Measurements from ENCODE around the gene GNAL.
"Not testable (repeated sequence)": the region's sequence is repeated elsewhere in the genome, so short reads cannot be mapped to it uniquely, and the experiment has no call there.

GNAL gene

GRCh38 chr18:11884396-11885030, 195.4 kb downstream of the GNAL start:
- DNase-seq, result no peak

DNA sequence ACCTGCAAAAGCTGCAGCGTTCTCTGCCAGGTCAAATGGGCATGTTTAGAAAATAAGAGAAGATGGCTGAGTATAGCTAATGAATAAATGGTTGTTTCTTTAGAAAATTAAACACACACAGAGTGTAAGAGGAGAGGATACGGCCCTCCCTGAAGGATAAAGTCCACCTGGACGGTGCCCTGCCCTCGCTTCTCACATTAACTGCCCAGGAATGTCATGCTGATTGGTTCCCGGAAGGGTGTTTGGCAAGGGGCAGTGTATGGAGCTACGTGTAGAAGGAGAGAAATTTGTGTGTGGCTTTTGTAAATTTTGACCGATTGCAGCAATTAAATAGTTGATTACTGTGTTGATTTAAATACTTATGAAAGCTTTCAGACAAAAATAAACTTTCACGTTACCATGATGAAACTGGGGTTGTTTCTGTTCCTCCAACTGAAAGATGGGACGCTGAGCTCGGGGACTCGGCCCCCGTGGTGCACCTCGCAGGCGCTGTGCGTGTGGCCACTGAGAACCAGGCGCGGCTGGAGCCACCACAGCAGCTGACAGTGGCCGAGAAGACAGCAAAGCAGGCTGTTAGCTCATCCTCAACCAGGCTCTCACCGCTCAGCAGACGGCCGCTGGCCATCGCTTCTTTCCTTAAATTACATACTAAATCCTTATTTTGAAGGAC, 196.3 kb downstream of the GNAL start:
- no peak for DNase-seq

DNA sequence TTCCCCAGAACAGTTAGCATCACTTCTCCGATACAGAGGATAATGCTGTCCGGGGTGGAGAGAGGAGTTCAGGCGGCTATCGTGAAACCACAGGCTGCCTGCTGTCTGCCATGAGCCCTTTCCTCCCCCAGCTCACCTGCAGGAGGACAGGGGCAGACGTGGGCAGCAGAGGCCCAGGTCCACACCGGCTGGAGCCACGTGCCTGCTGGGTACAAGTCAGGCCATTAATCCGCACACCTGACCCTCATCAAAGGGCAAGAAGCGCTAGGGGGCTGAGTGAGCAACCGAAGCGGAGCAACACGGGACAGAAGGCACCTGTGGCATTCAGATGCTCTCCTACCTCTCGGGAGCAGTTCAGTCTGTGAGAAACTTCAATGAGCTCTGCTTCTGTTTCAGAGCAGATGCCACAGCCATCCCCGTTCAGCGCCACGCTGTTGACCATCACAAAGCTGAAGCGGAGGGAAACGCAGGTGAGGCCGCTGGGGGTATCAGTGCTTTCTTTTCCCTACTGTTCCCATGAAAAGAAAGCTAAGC, 197.6 kb downstream of the GNAL start:
- DNase-seq, result no peak

GRCh38 chr18:11887328-11888128, 198.5 kb downstream of the GNAL start:
- DNase-seq, result no peak

DNA sequence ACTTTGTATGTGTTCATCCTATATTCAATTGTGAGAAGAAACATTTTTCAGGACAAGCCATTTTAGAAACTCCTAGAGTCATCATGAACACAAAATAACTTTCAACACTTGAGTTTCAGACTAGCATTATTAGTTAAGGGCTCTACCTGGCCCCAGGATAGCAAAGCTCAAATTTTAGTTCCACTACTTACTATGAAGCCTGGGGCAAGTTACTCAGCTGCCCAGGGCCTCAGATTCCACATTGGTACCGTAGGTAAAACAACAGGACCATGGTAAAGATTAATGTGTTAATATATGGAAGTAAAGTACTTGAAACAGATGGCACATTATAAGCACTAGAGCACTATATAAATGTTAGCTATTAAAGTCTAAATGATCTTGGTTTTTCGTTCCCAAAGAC, 199.7 kb downstream of the GNAL start:
- no peak for DNase-seq

GRCh38 chr18:11889284-11889683, 200.2 kb downstream of the GNAL start:
- DNase-seq, result no peak

DNA sequence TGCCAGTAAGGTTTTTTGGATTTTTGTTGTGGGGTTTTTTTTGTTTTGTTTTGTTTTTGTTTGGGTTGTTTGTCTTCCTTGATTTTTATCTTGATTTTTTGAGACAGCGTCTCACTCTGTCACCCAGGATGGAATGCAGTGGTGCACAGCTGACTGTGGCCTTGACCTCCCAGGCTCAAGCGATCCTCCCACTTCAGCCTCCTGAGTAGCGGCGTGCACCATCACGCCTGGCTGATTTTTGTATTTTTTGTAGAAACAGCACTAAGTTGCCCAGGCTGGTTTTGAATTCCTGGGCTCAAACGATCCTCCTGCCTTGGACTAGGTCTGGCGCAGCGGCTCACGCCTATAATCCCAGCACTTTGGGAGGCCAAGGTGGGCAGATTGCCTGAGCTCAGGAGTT, 202.7 kb downstream of the GNAL start:
- no peak for DNase-seq

DNA sequence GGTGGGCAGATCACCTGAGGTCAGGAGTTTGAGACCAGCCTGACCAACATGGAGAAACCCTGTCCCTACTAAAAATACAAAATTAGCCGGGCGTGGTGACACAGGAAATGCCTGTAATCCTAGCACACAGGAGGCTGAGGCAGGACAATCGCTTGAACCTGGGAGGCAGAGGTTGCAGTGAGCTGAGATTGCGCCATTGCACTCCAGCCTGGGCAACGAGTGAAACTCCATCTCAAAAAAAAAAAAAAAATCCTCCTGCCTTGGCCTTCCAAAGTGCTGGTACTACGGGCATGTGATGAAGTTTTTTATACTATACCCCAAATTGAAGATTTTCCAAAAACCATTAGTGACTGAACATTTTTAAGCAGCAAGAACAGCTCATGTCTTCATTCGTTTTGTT, 203.4 kb downstream of the GNAL start:
- DNase-seq, result not testable (repeated sequence)

GRCh38 chr18:11897781-11898180, 208.7 kb downstream of the GNAL start:
- no peak for DNase-seq

DNA sequence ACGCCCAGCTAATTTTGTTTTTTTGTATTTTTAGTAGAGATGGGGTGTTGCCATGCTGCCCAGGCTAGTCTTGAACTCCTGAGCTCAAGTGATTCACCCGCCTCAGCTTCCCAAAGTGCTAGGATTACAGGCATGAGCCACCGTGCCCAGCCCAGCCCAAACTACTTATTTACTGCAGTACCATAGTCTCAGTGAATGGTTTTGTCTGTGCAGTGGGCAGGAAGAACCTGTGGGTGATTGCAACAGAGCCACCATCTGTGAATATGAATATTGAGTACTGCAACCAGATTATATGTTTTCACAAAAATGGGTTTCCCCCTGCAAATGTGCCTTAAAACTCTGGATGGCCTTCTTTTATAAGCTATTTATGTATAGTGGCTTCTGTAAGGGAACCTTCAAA, 210.0 kb downstream of the GNAL start:
- no peak for DNase-seq

DNA sequence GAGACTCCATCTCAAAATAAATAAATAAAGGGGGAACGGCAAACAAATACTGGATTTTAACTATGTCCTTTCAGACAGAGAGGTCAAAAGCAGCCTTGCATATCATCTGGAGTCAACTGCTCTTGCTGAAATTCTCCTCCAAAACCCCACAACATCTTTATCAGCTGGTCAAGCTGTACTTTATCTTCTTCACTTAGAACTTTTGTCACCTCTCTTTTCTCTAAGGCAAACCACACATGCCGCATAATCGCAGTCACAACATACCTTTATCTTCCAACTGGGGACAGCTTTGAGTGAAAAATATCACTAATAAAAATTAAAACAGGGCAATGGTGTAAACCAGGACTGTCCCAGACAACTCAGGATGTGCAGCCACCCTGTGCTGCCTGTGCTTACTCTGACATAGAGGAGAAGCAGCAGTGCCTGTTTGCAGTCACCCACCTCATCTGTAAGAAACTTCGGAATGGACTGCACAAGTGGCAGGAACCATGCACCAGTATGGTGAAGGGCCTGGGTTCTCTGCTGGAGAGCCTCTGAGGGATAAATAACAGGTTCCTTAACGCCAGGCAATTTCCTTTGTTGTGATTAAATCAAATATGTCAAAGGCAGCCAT, 212.9 kb downstream of the GNAL start:
- DNase-seq, result no peak

GRCh38 chr18:11902522-11903292, 213.6 kb downstream of the GNAL start:
- no peak for DNase-seq

GRCh38 chr18:11905613-11906012, 216.5 kb downstream of the GNAL start:
- no peak for DNase-seq

DNA sequence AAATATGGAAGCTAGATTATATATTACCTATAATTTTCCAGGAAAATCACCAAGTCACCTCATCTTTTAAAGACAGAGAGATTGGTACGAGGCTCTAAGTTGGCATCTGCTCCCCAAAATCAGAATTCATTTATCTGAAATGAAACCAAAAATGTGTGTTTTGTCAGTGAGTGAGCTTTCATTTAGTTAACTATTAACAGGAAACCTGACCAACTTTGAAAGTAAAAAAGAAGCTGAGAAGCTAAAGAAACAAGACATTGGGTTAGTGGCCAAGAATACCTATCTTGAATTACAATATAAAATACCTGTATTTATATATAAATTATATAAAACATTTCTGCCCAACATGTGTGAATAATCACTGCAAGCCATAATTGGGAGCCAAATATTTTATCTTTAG, 217.1 kb downstream of the GNAL start:
- DNase-seq, result no peak

DNA sequence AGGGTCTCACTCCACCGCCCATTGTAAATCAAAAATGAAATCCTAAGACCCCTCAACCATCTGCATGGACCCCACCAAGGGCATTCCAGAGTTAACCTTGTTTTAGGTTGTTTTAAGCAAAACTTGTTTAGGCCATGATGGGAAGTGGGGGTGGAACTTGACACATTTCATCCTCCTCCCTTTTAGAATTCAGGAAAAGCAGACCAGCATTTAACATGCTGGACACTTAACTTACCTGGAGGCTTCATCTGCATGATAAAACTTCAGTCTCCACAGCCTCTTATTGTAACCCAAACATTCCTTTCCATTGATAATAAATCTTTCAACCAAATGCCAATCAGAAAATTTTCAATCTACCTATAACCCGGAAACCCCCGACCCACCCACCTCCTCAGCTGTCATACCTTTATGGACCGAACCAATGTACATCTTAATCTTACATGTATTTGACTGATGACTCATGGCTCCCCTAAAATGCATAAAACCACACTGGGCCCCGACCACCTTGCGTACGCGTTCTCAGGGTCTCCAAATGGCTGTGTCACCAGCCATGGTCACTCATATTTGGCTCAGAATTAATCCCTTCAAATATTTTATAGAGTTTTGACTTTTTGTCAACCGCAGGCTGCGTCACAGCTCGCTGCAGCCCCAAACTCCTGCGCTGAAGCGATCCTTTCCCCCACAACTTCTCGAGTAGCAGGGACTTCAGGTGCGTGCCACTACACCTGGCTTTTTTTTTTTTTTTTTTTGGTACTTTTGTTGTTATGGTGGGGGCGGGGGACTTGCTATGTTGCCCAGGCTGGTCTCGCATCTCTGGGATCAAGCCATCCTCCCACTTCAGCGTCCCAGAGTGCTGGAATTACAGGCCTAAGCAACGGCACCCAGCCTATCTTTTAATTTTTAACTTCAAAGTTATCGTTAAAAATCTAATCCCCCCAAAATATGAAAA, 218.1 kb downstream of the GNAL start:
- no peak for DNase-seq

DNA sequence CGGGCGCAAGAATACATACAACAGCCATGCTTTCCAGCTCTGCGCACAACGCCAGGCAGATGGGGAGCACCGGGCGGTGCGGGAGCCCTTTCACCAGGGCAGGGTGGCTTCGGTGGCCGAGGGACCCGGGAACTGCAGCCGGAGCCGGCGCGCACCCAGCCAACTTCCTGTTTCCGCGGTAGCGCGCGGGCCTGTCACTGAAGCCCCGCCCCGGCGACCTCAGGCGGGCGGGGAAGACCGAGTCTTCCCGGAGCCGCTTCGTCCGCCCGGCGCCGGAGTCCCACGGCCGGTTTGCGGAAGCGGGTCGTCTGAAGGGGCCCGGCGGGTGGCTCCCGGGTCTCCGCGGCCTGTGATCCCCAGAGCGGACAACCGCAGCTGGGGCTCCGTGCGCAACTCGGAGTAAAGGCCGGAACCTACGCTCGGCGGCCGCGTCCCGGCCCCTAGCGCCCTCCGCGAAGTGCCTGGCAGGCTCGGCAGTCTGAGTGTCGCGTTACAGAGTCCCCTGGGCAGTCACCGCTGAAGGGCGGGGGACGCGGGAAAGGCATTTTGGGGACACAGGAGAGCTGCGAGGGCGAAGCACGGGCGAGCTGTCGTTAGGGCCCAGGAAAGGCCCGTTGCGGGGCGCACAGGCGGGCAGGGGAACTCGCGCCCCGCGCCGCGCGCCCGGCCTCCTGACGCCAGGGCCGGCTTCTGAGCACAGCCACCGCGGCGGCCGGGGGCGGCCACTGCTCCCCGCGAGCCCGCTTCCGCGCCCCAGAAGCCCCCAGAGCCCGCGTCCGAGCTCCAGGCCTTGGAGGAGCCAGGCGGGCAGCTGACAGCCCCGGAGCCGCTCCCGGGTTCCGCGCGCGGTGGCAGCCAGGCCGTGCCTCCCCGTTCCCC, 219.4 kb downstream of the GNAL start, which contains the start of gene MPPE1:
Gene MPPE1 (minus strand): TSS at position 136 of the 879 bp plus-strand sequence. CDS start 11,053 bp downstream, outside the sequence.
- DNase-seq, result peak; percentile 81

DNA sequence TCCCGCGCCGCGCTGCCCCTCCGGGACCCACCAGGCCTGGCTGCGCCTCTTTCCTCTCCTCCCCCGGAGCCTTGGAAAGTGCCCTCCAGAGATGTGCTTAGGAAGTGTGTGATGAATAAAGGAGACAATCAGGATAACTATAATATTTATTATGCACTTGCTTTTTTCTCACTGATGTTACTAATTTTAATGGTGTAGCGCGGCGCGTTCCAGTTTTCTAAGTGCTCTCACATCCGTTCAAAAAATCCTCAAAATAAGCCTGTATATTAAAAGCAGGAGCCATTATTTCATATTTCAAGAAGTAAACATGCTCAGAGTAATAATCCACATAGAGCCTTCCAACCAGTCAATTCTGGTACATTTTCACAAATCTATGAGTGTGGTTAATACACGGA, 220.0 kb downstream of the GNAL start:
- no peak for DNase-seq

GRCh38 chr18:11909591-11910026, 220.5 kb downstream of the GNAL start:
- DNase-seq, result no peak

GRCh38 chr18:11916880-11917279, 227.8 kb downstream of the GNAL start:
- DNase-seq, result not testable (repeated sequence)

DNA sequence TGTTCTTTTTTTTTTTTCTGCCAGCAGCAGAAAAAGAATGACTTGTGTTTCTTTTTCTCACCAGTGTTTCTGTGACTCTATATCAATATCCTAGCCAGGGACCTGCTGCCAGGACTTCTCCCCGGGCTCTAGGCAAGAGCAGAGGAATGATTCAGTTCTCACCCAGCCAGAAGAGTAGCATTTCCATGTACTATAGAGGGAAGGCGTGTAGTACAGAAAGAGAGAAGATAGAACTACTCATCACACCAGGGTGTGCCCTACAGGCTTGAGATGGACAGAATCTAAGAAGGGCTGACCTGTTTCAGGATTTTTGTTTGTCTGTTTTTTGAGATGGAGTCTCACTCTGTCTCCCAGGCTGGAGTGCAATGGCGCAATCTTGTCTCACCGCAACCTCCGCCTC, 230.5 kb downstream of the GNAL start:
- DNase-seq, result not testable (repeated sequence)

Measured in CD4-positive, alpha-beta T cell treated with Interleukin-4 for 4 hours (primary cell).